Measurements from ENCODE around the gene GNG8.
A peak's percentile ranks its signal among the peaks of the same experiment; 100 is the strongest.

Gene GNG8

DNA sequence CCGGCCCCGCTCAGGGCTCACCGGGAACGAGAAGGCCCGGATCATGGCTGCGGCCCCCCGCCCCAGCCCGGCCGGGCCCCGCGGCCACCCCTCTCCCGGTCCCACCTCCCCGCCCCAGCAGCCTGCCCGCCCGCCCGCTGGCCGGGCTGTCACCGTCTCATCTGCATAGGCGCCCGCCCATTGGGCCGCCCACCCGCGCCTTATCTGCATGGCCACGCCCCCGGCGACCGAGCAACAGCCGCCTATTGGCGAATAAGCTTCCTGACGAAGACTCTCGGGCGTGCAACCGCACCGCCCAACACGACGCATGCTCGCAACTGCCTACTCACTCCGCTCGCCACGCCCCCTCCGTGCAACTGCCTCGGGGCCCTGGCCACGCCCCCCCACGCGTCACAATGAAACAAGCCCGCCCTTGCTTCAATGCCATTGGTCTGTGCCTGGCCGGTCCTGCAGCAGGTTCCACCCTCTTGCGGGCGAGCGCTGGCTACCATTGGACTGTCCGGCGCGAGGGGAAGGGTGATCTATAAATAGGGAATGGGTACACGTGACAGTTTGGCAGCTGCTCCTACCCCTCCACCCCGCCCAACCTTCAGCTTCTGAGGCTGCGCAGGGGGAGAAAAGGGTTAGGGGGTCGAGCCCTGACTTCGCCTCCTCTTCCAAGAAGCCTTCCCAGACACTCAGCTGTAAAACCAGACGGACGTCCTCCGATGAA, 25.2 kb upstream of the GNG8 start, which contains the start of gene DACT3:
TSS of gene DACT3 (minus strand) at position 163 of the 712 bp plus-strand sequence. CDS start at position 45, 118 bp downstream.
- peak within 1 kb of the TSS in 10 of 11 experiments; percentile 35 to 69 (median 58); a peak in 19 of 22 replicates for H3K27ac ChIP-seq

DNA sequence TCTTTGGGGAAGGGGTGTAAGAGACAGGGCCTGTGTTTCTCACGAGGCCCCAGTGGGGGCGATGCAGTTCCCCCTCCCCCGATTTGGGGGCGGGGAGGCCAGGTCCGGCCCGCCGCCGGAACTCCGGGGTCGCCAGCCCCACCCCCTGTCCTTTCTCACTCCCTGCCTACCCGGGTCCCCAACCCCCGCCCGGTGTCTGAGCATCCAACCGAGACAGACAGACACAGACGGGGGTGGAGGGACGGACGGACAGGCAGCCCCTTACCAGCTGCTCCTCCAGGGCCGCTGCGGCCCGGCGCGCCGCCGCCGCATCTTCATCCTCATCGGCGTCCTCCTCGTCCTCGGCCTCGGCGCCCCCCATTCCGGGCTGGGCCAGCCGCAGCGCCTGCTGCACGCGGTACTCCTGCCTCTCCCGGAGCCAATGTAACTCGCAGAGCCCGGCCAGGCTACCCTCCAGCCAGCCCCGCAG, 24.6 kb upstream of the GNG8 start:
- no peaks in the 10 kb centered on the region for H3K9me3 ChIP-seq (replicated peaks in 1 of 11)
- H3K9ac ChIP-seq: peak overlapping the region; percentile 62 to 82 (median 72); a peak in 21 of 22 replicates
- peak overlapping the region in 9 of 11 experiments; percentile 33 to 63 (median 56); a peak in 15 of 22 replicates for H3K27ac ChIP-seq

More for the DNA sequence above, 25.2 kb upstream of the GNG8 start, which contains the start of gene DACT3:
- peaks cover 22 to 35% (median 32%) of the 10 kb centered on the region in 10 experiments for H3K4me1 ChIP-seq
- H3K4me2 ChIP-seq: peak within 1 kb of the TSS; percentile 96 to 100 (median 99)
- H3K9me3 ChIP-seq (replicated peaks in 1 of 11): no peaks in the 10 kb centered on the region
- no peak for TF ChIP-seq Cebpa-rat (IDR thresholded peaks at IDR 0.05)
- H3K36me3 ChIP-seq: no peaks in the 10 kb centered on the region
- H3K27me3 ChIP-seq: peaks cover 0 to 24% (median 0%) of the 10 kb centered on the region in 11 experiments; a peak in 5 of 22 replicates
- peak within 1 kb of the TSS; percentile 62 to 82 (median 72); a peak in 21 of 22 replicates for H3K9ac ChIP-seq
- peak within 1 kb of the TSS; percentile 56 to 74 (median 64) for H3K4me3 ChIP-seq
- peaks cover 0 to 12% (median 0%) of the 10 kb centered on the region in 11 experiments; a peak in 4 of 22 replicates for H4K20me1 ChIP-seq

DNA sequence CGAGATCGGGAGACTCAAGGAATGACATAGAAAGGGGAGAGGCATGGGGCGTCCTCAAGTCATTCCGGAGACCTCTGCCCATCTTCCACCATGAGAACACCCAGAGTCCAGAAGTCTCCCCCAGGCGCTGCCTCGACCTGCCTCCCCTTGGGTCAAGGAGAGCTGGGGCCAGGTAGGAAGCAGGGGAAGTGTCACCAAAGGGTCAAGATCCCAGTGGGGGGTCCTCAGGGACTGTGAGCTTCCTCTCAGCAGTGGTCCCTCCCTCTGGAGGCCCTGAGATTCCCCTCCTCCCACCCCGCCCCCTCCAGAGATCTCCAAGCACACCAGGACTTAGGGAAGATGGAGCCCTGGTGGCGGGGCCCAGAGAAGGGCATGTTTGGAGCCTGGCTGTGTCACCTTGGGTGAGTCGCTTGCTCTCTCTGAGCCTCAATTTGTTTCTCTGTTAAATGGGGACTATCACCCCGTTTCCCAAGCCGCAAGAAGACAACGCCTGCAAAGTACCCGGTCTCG, 24.1 kb upstream of the GNG8 start:
- H4K20me1 ChIP-seq: peaks cover 0 to 12% (median 0%) of the 10 kb centered on the region in 11 experiments; a peak in 4 of 22 replicates
- H3K4me2 ChIP-seq: peak overlapping the region; percentile 96 to 100 (median 99)
- TF ChIP-seq Cebpa-rat (IDR thresholded peaks at IDR 0.05): no peak
- peak overlapping the region in 4 of 11 experiments; percentile 55 to 63 (median 59); a peak in 4 of 22 replicates for H3K27ac ChIP-seq
- no peaks in the 10 kb centered on the region for H3K9me3 ChIP-seq (replicated peaks in 1 of 11)
- H3K9ac ChIP-seq: peak overlapping the region; percentile 62 to 82 (median 72); a peak in 19 of 22 replicates
- peak overlapping the region; percentile 56 to 74 (median 64) for H3K4me3 ChIP-seq
- H3K36me3 ChIP-seq: no peaks in the 10 kb centered on the region
- peaks cover 0 to 24% (median 0%) of the 10 kb centered on the region in 11 experiments; a peak in 5 of 22 replicates for H3K27me3 ChIP-seq
- H3K4me1 ChIP-seq: peaks cover 22 to 38% (median 34%) of the 10 kb centered on the region in 10 experiments

More for the DNA sequence above, 24.6 kb upstream of the GNG8 start:
- H4K20me1 ChIP-seq: peaks cover 0 to 12% (median 0%) of the 10 kb centered on the region in 11 experiments; a peak in 4 of 22 replicates
- no peaks in the 10 kb centered on the region for H3K36me3 ChIP-seq
- TF ChIP-seq Cebpa-rat (IDR thresholded peaks at IDR 0.05): no peak
- peak overlapping the region; percentile 56 to 74 (median 64) for H3K4me3 ChIP-seq
- peaks cover 22 to 35% (median 32%) of the 10 kb centered on the region in 10 experiments for H3K4me1 ChIP-seq
- peaks cover 0 to 24% (median 0%) of the 10 kb centered on the region in 11 experiments; a peak in 5 of 22 replicates for H3K27me3 ChIP-seq
- peak overlapping the region; percentile 96 to 100 (median 99) for H3K4me2 ChIP-seq

DNA sequence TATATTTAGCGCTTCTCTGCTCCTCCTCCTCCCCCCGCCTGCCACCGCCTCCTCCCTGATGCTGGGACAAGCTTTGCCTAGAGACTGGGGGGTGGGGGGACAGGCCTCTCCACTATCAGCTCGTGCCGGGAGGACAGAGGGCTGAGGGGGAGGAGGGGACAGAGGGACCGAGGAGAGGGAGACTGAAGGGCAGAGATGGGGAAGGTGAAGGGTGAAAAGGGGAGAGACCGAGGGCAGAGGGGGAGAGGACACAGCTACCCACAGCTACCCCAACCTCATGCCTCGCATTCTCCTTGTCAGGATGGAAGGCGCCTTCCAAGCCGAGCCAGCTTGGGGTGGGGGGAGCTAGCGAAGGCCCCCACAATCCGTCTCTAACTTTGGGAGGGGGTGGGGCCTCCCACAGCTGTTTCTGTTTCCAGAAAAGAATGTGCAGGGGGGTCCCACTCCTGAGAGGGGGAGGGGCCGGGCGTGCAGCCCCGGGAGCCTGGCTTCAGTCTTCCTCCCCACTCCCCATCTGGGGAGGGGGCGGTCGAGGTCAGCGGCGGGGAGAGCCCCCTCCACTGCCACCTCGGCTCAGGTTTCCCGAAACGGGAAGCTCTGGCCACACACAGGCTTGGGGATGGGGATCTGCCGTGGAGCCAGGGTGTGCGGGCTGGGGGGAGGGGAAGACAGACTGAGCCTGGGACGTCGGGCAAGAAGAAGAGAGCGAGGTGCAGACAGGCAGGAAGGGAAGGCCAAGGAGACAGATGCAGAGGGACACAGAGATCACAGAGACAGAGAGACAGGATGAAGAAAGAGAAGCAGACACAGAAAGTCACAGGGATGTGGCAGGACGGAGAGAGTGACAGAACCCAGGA, 23.4 kb upstream of the GNG8 start:
- peak overlapping the region; percentile 96 to 100 (median 99) for H3K4me2 ChIP-seq
- H3K36me3 ChIP-seq: no peaks in the 10 kb centered on the region
- peaks cover 0 to 24% (median 0%) of the 10 kb centered on the region in 11 experiments; a peak in 5 of 22 replicates for H3K27me3 ChIP-seq
- no peak for TF ChIP-seq Cebpa-rat (IDR thresholded peaks at IDR 0.05)
- no peak overlapping the region for H3K27ac ChIP-seq
- H4K20me1 ChIP-seq: peaks cover 0 to 12% (median 0%) of the 10 kb centered on the region in 11 experiments; a peak in 4 of 22 replicates
- H3K9ac ChIP-seq: peak overlapping the region in 10 of 11 experiments; percentile 3 to 82 (median 74); a peak in 13 of 22 replicates
- no peaks in the 10 kb centered on the region for H3K9me3 ChIP-seq (replicated peaks in 1 of 11)
- H3K4me1 ChIP-seq: peaks cover 22 to 43% (median 39%) of the 10 kb centered on the region in 10 experiments
- H3K4me3 ChIP-seq: peak overlapping the region; percentile 56 to 74 (median 64); a peak in 19 of 20 replicates

DNA sequence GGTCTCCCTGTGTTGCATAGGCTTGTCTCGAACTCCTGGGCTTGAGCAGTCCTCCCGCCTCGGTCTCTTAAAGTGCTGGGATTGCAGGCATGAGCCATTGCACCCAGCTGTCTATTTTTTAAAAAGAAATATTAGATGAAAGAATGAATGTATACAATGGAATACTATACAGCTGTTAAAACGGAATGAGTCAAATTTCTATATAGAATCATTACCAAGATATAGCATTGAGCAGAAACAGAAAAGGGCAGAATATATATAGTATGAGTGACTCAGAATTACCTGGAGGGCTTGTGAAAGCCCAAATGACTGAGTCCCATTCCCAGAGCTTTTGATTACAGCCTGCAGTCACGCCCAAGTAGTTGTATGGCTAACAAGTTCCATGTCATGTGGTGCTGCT, 20.5 kb upstream of the GNG8 start:
- H3K4me2 ChIP-seq: no peak overlapping the region
- H3K4me3 ChIP-seq: no peak overlapping the region
- H3K9ac ChIP-seq: no peak overlapping the region
- peaks cover 0 to 11% (median 0%) of the 10 kb centered on the region in 11 experiments; a peak in 4 of 22 replicates for H4K20me1 ChIP-seq
- H3K9me3 ChIP-seq (replicated peaks in 1 of 11): no peaks in the 10 kb centered on the region
- peaks cover 19 to 41% (median 33%) of the 10 kb centered on the region in 10 experiments for H3K4me1 ChIP-seq
- H3K27ac ChIP-seq: no peak overlapping the region
- 0 out of 22 replicates have a peak, but pooled peaks cover 0 to 4% (median 0%) of the 10 kb centered on the region in 11 experiments for H3K36me3 ChIP-seq
- H3K27me3 ChIP-seq: peaks cover 0 to 24% (median 0%) of the 10 kb centered on the region in 11 experiments; a peak in 5 of 22 replicates
- no peak for TF ChIP-seq Cebpa-rat (IDR thresholded peaks at IDR 0.05)

DNA sequence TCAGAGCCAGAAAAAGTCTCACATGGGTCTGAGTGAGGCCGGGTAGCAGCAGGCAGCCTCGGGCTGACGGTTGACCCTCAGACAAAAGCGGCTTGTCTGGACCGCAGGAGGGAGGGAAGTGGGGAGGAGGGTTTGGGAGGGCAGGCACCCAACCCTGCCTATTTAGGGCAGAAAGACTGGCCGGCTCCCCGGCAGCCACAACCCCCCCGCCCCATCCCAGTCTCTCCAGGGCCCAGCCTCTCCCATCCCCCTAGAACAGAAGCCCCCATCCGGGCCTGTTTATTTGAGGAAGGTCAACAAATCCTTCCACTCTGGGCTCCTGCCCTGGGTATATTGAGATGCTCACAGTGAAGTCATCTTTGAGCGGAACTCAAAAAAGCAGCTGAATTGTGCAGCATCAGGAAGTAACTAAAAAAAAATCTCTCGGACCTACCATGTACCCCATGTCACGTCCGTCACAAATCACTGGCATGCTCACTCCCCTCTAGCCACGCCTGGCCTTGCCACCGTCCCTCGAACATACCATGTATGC, 18.7 kb upstream of the GNG8 start:
- Histone ChIP-seq H3K27ac (no peak overlapping the region), H3K27me3 (peaks cover 0 to 13% (median 0%) of the 10 kb centered on the region in 11 experiments; a peak in 2 of 22 replicates), H3K36me3 (0 out of 22 replicates have a peak, but pooled peaks cover 0 to 4% (median 0%) of the 10 kb centered on the region in 11 experiments), H3K4me2 (peak overlapping the region in 4 of 11 experiments; percentile 7 to 29 (median 18); a peak in 2 of 22 replicates), H3K4me3 (no peak overlapping the region), H4K20me1 (0 out of 22 replicates have a peak, but pooled peaks cover 0 to under 1% (median 0%) of the 10 kb centered on the region in 11 experiments), H3K9me3 (replicated peaks in 1 of 11) (no peaks in the 10 kb centered on the region), H3K4me1 (peaks cover 7 to 28% (median 20%) of the 10 kb centered on the region in 10 experiments; a peak in 19 of 20 replicates), H3K9ac (no peak overlapping the region)
- no peak for TF ChIP-seq Cebpa-rat (IDR thresholded peaks at IDR 0.05)

DNA sequence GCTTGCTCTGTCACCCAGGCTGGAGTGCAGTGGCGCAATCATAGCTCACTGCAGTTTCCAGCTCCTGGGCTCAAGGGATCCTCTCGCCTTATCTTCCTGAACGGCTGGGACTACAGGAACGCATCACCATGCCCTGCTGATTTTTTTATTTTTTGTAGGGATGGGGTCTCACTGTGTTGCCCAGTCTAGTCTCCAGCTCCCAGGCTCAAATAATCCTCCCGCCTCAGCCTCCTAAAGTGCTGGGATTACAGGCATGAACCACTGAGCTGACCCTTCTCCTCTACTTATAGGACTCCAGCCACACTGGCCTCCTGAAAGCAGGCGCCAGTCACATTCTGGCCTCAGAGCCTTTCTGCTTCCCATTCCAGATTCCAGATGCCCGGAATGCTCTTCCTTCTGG, 14.4 kb upstream of the GNG8 start:
- no peak overlapping the region for H3K4me2 ChIP-seq
- no peak overlapping the region for H3K4me3 ChIP-seq
- H3K4me1 ChIP-seq: peaks cover 0 to 17% (median 10%) of the 10 kb centered on the region in 10 experiments; a peak in 13 of 20 replicates
- H4K20me1 ChIP-seq: no peaks in the 10 kb centered on the region
- H3K9me3 ChIP-seq (replicated peaks in 1 of 11): peaks cover 18 to 38% (median 30%) of the 10 kb centered on the region in 11 experiments
- H3K9ac ChIP-seq: no peak overlapping the region
- H3K27ac ChIP-seq: no peak overlapping the region
- no peaks in the 10 kb centered on the region for H3K27me3 ChIP-seq
- no peak for TF ChIP-seq Cebpa-rat (IDR thresholded peaks at IDR 0.05)
- H3K36me3 ChIP-seq: peaks cover 0 to 17% (median 0%) of the 10 kb centered on the region in 11 experiments; a peak in 7 of 22 replicates

Measured in BLaER1 treated with 17β-estradiol and CSF1 and Interleukin-3, amounts not matched to agents 10 nM and 100 nM (cell line).